ENCODE data around the gene ZFYVE21. TPM values are rescaled to one million over a fixed set of nuclear protein-coding genes. Genes with fewer than 3 reads are reported as not detected.

Gene ZFYVE21
- total RNA-seq, 4 donors from 2014 or later: 168 to 190 (median 177) TPM

DNA sequence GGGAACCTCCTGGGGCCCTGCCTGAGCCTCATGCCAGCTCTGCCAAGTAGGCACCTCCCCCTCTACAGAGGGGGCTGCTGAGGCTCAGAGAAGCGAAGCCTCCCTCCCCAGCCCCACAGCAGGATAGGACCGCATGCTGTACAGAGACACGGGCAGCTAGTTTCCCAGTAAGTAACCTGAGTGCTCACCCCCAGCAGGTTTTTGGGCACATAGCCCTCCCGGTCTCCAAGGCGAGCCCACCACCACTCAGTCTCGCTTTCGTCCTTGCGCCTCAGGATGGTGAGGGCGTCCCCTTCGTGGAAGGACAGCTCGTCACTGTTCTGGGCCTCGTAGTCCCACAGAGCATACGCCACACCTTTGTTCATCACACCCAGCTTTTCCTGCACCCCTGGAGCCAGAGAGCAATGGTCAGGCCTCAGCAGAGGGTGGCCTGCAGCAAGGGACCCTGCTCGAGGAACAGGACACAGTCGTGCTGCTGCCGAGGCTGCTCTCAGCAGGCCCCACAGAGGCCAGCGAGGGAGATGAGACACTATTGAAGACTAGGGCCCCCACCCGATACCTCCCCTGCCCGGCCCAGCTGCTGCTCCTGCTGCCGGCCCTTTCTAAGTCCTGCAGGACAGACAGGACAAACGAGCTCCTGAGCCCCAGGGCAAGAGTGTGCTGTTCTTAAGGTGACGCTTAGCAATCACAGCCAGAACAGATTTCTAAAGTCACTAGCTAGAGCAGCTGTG, 20.4 kb downstream of the ZFYVE21 start:
- Histone ChIP-seq H3K27me3 (no peaks in the 10 kb centered on the region), H3K27ac (peak overlapping the region; percentile 78), H3K9me3 (no peaks in the 10 kb centered on the region), H3K36me3 (peaks cover 51% of the 10 kb centered on the region), H3K4me1 (peaks cover 60% of the 10 kb centered on the region), H3K4me3 (no peak overlapping the region)
- DNase-seq (ENCODE audit: low spot score in 2 of 2): peak; percentile 64 to 79
- 82% methylated on average over 21 of the region's 22 CpGs for WGBS
- TF ChIP-seq POLR2AphosphoS5 (IDR thresholded peaks at IDR 0.05): no peak
- TF ChIP-seq, protein P1, sequence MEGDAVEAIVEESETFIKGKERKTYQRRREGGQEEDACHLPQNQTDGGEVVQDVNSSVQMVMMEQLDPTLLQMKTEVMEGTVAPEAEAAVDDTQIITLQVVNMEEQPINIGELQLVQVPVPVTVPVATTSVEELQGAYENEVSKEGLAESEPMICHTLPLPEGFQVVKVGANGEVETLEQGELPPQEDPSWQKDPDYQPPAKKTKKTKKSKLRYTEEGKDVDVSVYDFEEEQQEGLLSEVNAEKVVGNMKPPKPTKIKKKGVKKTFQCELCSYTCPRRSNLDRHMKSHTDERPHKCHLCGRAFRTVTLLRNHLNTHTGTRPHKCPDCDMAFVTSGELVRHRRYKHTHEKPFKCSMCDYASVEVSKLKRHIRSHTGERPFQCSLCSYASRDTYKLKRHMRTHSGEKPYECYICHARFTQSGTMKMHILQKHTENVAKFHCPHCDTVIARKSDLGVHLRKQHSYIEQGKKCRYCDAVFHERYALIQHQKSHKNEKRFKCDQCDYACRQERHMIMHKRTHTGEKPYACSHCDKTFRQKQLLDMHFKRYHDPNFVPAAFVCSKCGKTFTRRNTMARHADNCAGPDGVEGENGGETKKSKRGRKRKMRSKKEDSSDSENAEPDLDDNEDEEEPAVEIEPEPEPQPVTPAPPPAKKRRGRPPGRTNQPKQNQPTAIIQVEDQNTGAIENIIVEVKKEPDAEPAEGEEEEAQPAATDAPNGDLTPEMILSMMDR (IDR thresholded peaks at IDR 0.05): no peak
- no peak for TF ChIP-seq POLR2A (IDR thresholded peaks at IDR 0.05)
- no peak for TF ChIP-seq EP300 (IDR thresholded peaks at IDR 0.05)

DNA sequence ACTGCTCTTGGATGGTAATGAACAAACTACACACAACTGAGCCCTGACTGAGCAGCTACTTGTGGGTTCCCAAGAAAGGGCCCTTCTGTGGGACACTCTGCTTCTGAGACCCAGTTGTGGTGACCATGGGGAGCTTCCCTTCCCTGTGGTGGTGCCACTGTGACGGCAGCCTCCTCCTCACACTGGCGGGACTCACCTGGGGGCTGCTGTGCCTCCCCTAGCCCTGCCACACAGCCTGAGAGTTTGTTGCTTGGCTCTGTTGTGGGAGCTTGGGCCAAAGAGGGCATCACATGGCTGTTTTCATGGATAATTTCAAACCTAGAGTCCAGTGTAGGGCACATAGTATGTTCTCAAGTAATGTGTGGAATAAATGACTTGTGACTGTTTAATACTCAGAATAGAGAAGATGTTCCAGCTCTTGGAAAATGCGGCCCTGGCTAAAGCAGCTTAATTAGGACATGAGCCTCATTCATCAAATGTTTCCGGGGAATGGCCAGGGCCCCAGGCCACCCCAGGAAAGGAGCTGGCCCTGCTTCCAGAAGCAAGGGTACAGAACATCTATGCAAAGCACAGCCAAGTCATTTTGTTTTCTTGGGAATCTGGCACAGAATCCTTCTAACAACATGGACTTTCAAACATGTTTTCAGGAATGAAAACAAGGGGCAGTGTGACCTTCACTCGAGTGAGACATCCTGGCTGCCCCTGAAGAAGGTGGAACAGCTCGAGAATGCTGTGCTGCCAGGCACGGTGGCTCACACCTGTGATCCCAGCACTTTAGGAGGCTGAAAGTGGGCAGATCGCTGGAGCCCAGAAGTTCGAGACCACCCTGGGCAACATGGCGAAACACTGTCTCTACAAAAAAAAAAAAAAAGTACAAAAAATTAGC, 21.2 kb downstream of the ZFYVE21 start:
- Histone ChIP-seq H3K27ac (peak overlapping the region; percentile 78), H3K36me3 (peaks cover 52% of the 10 kb centered on the region), H3K27me3 (no peaks in the 10 kb centered on the region), H3K4me3 (no peak overlapping the region), H3K9me3 (no peaks in the 10 kb centered on the region), H3K4me1 (peaks cover 60% of the 10 kb centered on the region)
- WGBS: 79% methylated on average over 10 of the region's 10 CpGs
- DNase-seq (ENCODE audit: low spot score in 2 of 2): peak in 1 of 2 donors; percentile 79
- TF ChIP-seq, protein P1 (IDR thresholded peaks at IDR 0.05): no peak
- TF ChIP-seq POLR2A (IDR thresholded peaks at IDR 0.05): no peak
- TF ChIP-seq EP300 (IDR thresholded peaks at IDR 0.05): no peak
- TF ChIP-seq POLR2AphosphoS5 (IDR thresholded peaks at IDR 0.05): no peak

DNA sequence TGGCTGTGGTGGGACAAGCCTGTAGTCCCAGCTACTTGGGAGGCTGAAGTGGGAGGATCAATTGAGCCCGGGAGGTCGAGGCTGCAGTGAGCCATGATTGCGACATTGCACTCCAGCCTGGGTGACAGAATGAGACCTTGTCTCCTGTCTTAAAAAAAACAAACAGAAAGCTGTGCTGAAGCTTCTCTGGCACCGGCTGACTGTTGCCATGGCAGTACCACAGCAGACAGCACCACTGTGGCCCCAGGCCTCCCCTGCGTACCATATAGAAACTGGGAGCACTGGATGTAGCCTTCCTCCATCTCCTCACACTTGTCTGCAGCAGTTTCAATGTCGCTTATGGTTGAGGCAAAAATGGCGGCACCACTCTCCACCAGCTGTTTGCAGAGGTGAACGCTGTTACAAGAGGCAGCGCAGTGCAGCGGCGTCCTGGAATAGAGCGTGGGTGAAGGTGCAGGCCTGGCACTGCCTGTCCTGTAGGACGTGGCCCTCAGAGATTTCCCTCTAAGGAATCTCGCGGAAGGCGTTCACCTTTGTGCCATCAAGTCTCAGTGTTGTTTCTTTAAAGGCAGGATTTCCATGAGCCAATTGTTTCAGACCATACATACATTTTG, 21.9 kb downstream of the ZFYVE21 start:
- Histone ChIP-seq H3K36me3 (peaks cover 49% of the 10 kb centered on the region), H3K9me3 (no peaks in the 10 kb centered on the region), H3K27ac (peak overlapping the region; percentile 78), H3K27me3 (no peaks in the 10 kb centered on the region), H3K4me1 (peaks cover 52% of the 10 kb centered on the region), H3K4me3 (no peak overlapping the region)
- peak in 1 of 2 donors; percentile 79 for DNase-seq (ENCODE audit: low spot score in 2 of 2)
- WGBS: 91% methylated on average over 16 of the region's 16 CpGs
- no peak for TF ChIP-seq POLR2AphosphoS5 (IDR thresholded peaks at IDR 0.05)
- TF ChIP-seq POLR2A (IDR thresholded peaks at IDR 0.05): no peak
- TF ChIP-seq EP300 (IDR thresholded peaks at IDR 0.05): no peak
- TF ChIP-seq, protein P1 (IDR thresholded peaks at IDR 0.05): no peak

- Histone ChIP-seq H3K4me1 (peaks cover 46% of the 10 kb centered on the region), H3K36me3 (peaks cover 44% of the 10 kb centered on the region), H3K4me3 (no peak overlapping the region), H3K9me3 (no peaks in the 10 kb centered on the region), H3K27ac (no peak overlapping the region), H3K27me3 (no peaks in the 10 kb centered on the region)
- WGBS: 77% methylated on average over 10 of the region's 10 CpGs
- TF ChIP-seq EP300 (IDR thresholded peaks at IDR 0.05) (no peak), POLR2AphosphoS5 (IDR thresholded peaks at IDR 0.05) (no peak), POLR2A (IDR thresholded peaks at IDR 0.05) (no peak)
- TF ChIP-seq, protein P1 (IDR thresholded peaks at IDR 0.05): no peak
- DNase-seq (ENCODE audit: low spot score in 2 of 2): peak in 1 of 2 donors; percentile 23
These were observed 22.6 kb downstream of the ZFYVE21 start for GRCh38 chr14:103738166-103738565.
